C4-2B (cell line): ENCODE results near the gene DPEP3.

Source experiments
- ZFX ChIP-seq: fragments of 450-650 bp; IDR thresholded peaks from 2 replicates; pipeline ENCODE4 v1.6.1; 2017
- TF ChIP-seq, protein P1 (sequence below): fragments of 450-650 bp; conservative IDR thresholded peaks from 2 replicates; pipeline ENCODE4 v1.5.1; 2017; ENCODE audit warnings: mild to moderate bottlenecking

GRCh38 chr16:67936124-67936879, 44.0 kb downstream of the DPEP3 start, which contains the start of gene PSMB10:
- TF ChIP-seq, protein P1, sequence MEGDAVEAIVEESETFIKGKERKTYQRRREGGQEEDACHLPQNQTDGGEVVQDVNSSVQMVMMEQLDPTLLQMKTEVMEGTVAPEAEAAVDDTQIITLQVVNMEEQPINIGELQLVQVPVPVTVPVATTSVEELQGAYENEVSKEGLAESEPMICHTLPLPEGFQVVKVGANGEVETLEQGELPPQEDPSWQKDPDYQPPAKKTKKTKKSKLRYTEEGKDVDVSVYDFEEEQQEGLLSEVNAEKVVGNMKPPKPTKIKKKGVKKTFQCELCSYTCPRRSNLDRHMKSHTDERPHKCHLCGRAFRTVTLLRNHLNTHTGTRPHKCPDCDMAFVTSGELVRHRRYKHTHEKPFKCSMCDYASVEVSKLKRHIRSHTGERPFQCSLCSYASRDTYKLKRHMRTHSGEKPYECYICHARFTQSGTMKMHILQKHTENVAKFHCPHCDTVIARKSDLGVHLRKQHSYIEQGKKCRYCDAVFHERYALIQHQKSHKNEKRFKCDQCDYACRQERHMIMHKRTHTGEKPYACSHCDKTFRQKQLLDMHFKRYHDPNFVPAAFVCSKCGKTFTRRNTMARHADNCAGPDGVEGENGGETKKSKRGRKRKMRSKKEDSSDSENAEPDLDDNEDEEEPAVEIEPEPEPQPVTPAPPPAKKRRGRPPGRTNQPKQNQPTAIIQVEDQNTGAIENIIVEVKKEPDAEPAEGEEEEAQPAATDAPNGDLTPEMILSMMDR, result no peak
- TF ChIP-seq ZFX, result no peak
